Erythroblast (primary cell): ENCODE measurements around the gene NPLOC4.
A peak's percentile ranks its signal among the peaks of the same experiment; 100 is the strongest.
"Not testable (repeated sequence)": the region's sequence is repeated elsewhere in the genome, so short reads cannot be mapped to it uniquely, and the experiment has no call there.

ENCODE experiments used
- DNase-seq, 2 experiments: peaks; one replicate each; lab custom pipeline; 2025; lab: John Stamatoyannopoulos, UW
- GATA1 ChIP-seq: IDR thresholded peaks from 2 replicates; pipeline ENCODE4 v1.6.1; 2011; ENCODE audit warnings: low read depth, mild to moderate bottlenecking, control low read depth, low read length, moderate library complexity
- POLR2A ChIP-seq: IDR thresholded peaks from 2 replicates; pipeline ENCODE4 v1.6.1; 2011; ENCODE audit warnings: mild to moderate bottlenecking, low read length

NPLOC4 gene

GRCh38 chr17:81534157-81535006 lies 102.5 kb downstream of the NPLOC4 start:
- DNase-seq, result no peak

GRCh38 chr17:81533339-81534141 lies 103.4 kb downstream of the NPLOC4 start:
- DNase-seq, result no peak
- no peak for TF ChIP-seq GATA1
- no peak for TF ChIP-seq POLR2A

More at GRCh38 chr17:81534157-81535006, 102.5 kb downstream of the NPLOC4 start:
- no peak for TF ChIP-seq POLR2A
- no peak for TF ChIP-seq GATA1

GRCh38 chr17:81532490-81533287 lies 104.2 kb downstream of the NPLOC4 start:
- no peak for DNase-seq

GRCh38 chr17:81531998-81532404 lies 104.9 kb downstream of the NPLOC4 start:
- not testable (repeated sequence) for DNase-seq

More at GRCh38 chr17:81532490-81533287, 104.2 kb downstream of the NPLOC4 start:
- TF ChIP-seq POLR2A (no peak), GATA1 (no peak)

- peak in 1 of 2 experiments; percentile 53 for DNase-seq
Measured at GRCh38 chr17:81531013-81531412, 105.9 kb downstream of the NPLOC4 start.

- DNase-seq, result no peak
- TF ChIP-seq POLR2A (no peak), GATA1 (no peak)
Measured at GRCh38 chr17:81529437-81529803, 107.5 kb downstream of the NPLOC4 start.

- TF ChIP-seq POLR2A, result no peak
- TF ChIP-seq GATA1, result no peak
- DNase-seq, result no peak
Measured at GRCh38 chr17:81528651-81529436, 108.1 kb downstream of the NPLOC4 start.

GRCh38 chr17:81528384-81528650 lies 108.6 kb downstream of the NPLOC4 start:
- TF ChIP-seq GATA1 (no peak), POLR2A (no peak)
- DNase-seq, result no peak

GRCh38 chr17:81527591-81528383 lies 109.1 kb downstream of the NPLOC4 start, which contains the start of gene FSCN2:
Gene FSCN2 (plus strand): TSS chr17:81528377. CDS start chr17:81528532, 155 bp downstream.
- TF ChIP-seq POLR2A (no peak), GATA1 (no peak)
- DNase-seq, result no peak

- DNase-seq, result no peak
- TF ChIP-seq GATA1 (no peak), POLR2A (no peak)
Measured at GRCh38 chr17:81526662-81527571, 110.0 kb downstream of the NPLOC4 start.

GRCh38 chr17:81524865-81525159 lies 112.1 kb downstream of the NPLOC4 start:
- no peak for DNase-seq
- no peak for TF ChIP-seq GATA1
- no peak for TF ChIP-seq POLR2A
